Endothelial cell of umbilical vein (primary cell): ENCODE data around the gene RBM39. TPM values are rescaled to one million over a fixed set of nuclear protein-coding genes. Genes with fewer than 3 reads are reported as not detected.

Experiments used
- BruUV-seq: library from RNA; stranded (reverse); fragments of 400-500 nt; replicated peaks from 2 replicates; lab custom pipeline; 2021; lab: Mats Ljungman, UMichigan
- CTCF ChIA-PET: fragments of 300-600, 350-600 bp; sonication (Branson Sonifier 250); formaldehyde crosslinking; loops from one replicate; lab custom pipeline; 2021; ENCODE audit warnings: antibody characterized with exemption, inconsistent platforms; lab: Charles Lee
- POLR2A ChIA-PET: fragments of 300-600, 350-600 bp; sonication (Branson Sonifier 250); formaldehyde crosslinking; loops from one replicate; lab custom pipeline; 2021; ENCODE audit warnings: antibody characterized with exemption, inconsistent platforms; lab: Charles Lee
- DNase-seq: peaks from one replicate; pipeline ENCODE4 v3.0.0-alpha.2; 2011; ENCODE audit warnings: low read depth, low spot score
- FAIRE-seq: peaks from 2 replicates; lab custom pipeline; 2011; peaks lifted over from hg19 to GRCh38; lab: Jason Lieb, UNC
- H2AFZ ChIP-seq: 2 replicates; pipeline ENCODE4 v1.6.0; 2012; ENCODE audit warnings: low read depth, low read length, control low read depth, inconsistent platforms
- H3K27ac ChIP-seq: 2 replicates; pipeline ENCODE4 v1.5.1; 2011; ENCODE audit warnings: low read depth, mild to moderate bottlenecking, control low read depth, low read length, moderate library complexity; ENCODE audit not compliant: insufficient read depth
- H3K27me3 ChIP-seq, 2 experiments: 2 replicates each; pipeline versions ENCODE4 v1.6.0 to v1.6.1; 2011; ENCODE audit warnings: low read length in 2 of 2, mixed read lengths in 1 of 2; ENCODE audit not compliant: control insufficient read depth in 2 of 2, insufficient read depth in 2 of 2
- H3K36me3 ChIP-seq, 2 experiments: 2 replicates in 1 of 2; 3 replicates in 1 of 2; pipeline ENCODE4 v1.5.1; 2011; ENCODE audit warnings: low read length in 2 of 2, mild to moderate bottlenecking in 1 of 2, moderate library complexity in 1 of 2; ENCODE audit not compliant: control insufficient read depth in 2 of 2, insufficient read depth in 2 of 2; ENCODE audit errors: extremely low read depth in 1 of 2
- H3K4me1 ChIP-seq: 3 replicates; pipeline ENCODE4 v1.5.1; 2011; ENCODE audit warnings: mild to moderate bottlenecking, low read length; ENCODE audit not compliant: control insufficient read depth, insufficient read depth; ENCODE audit errors: extremely low read depth
- H3K4me2 ChIP-seq: 2 replicates; pipeline ENCODE4 v1.6.1; 2011; ENCODE audit warnings: low read length, control low read depth, mixed read lengths; ENCODE audit not compliant: insufficient read depth
- H3K4me3 ChIP-seq, 3 experiments: fragments of 200-600 bp in 1 of 3; sonication (generic), shearing (Covaris generic) in 1 of 3; replicated peaks in 1 of 3; 2 replicates each; pipeline ENCODE4 v1.5.1; 2011 to 2016; ENCODE audit warnings: control low read depth in 3 of 3, low read length in 3 of 3, mild to moderate bottlenecking in 2 of 3, inconsistent platforms in 1 of 3, low read depth in 1 of 3, moderate library complexity in 1 of 3; ENCODE audit not compliant: insufficient read depth in 1 of 3
- H3K79me2 ChIP-seq: 2 replicates; pipeline ENCODE4 v1.6.0; 2012; ENCODE audit warnings: low read length, inconsistent platforms; ENCODE audit not compliant: control insufficient read depth, insufficient read depth
- H3K9ac ChIP-seq: replicated peaks from 2 replicates; pipeline ENCODE3; 2011; ENCODE audit warnings: low read length, control low read depth; ENCODE audit not compliant: insufficient read depth; ENCODE audit errors: extremely low read depth
- H3K9me1 ChIP-seq: replicated peaks from 3 replicates; pipeline ENCODE4 v1.6.0; 2011; ENCODE audit warnings: mild to moderate bottlenecking, low read length; ENCODE audit not compliant: control insufficient read depth, insufficient read depth; ENCODE audit errors: extremely low read depth
- H3K9me3 ChIP-seq: replicated peaks from 2 replicates; pipeline ENCODE4 v1.5.1; 2012; ENCODE audit warnings: low read length, inconsistent platforms; ENCODE audit not compliant: control insufficient read depth, insufficient read depth
- H4K20me1 ChIP-seq: replicated peaks from 2 replicates; pipeline ENCODE3; 2011; ENCODE audit warnings: mild to moderate bottlenecking, low read length; ENCODE audit not compliant: control insufficient read depth, insufficient read depth; ENCODE audit errors: extremely low read depth
- CTCF ChIP-seq, 2 donors: IDR thresholded peaks; 1 replicate in 1 of 2; 2 replicates in 1 of 2; pipeline ENCODE4 v1.5.1; 2011; ENCODE audit warnings: low read length in 2 of 2, mild to moderate bottlenecking in 2 of 2, moderate library complexity in 2 of 2, control low read depth in 1 of 2, inconsistent platforms in 1 of 2, low read depth in 1 of 2; ENCODE audit not compliant: insufficient read depth in 1 of 2; ENCODE audit errors: extremely low read depth in 1 of 2
- EZH2 ChIP-seq: IDR thresholded peaks from 2 replicates; pipeline ENCODE4 v1.6.1; 2012; ENCODE audit warnings: borderline replicate concordance, low read depth, mild to moderate bottlenecking, moderate library complexity, low read length, inconsistent platforms; ENCODE audit not compliant: severe bottlenecking
- FOS ChIP-seq: IDR thresholded peaks from 2 replicates; pipeline ENCODE4 v1.6.1; 2011; ENCODE audit warnings: mild to moderate bottlenecking, low read length, moderate library complexity, borderline replicate concordance; ENCODE audit not compliant: insufficient read depth
- GATA2 ChIP-seq: IDR thresholded peaks from 2 replicates; pipeline ENCODE4 v1.7.0; 2011; ENCODE audit warnings: low read depth, mild to moderate bottlenecking, moderate library complexity, mixed read lengths, low read length; ENCODE audit not compliant: insufficient read length, insufficient read depth
- JUN ChIP-seq: IDR thresholded peaks from 2 replicates; pipeline ENCODE4 v1.6.1; 2011; ENCODE audit warnings: borderline replicate concordance, low read depth; ENCODE audit not compliant: insufficient read length, insufficient read depth
- MAX ChIP-seq: IDR thresholded peaks from 2 replicates; pipeline ENCODE4 v1.6.1; 2011; ENCODE audit not compliant: insufficient read depth, insufficient read length
- MYC ChIP-seq: IDR thresholded peaks from one replicate; pipeline ENCODE4 v1.6.1; 2011; ENCODE audit warnings: mild to moderate bottlenecking, low read depth, low read length
- POLR2A ChIP-seq: IDR thresholded peaks from 2 replicates; pipeline ENCODE4 v1.6.1; 2012; ENCODE audit warnings: low read depth, mild to moderate bottlenecking, control low read depth, low read length
- POLR2AphosphoS5 ChIP-seq: IDR thresholded peaks from 2 replicates; pipeline ENCODE4 v1.6.1; 2012; ENCODE audit warnings: low read depth, mild to moderate bottlenecking, control low read depth, low read length, moderate library complexity; ENCODE audit not compliant: insufficient read depth
- dilution Hi-C: fragments of 300-500 bp; cut with MboI; formaldehyde crosslinking; loops from one replicate; pipeline ENCODE4 v1.15.0; 2019; ENCODE audit warnings: low sequenced_read_pairs; ENCODE audit not compliant: extremely low pct_ligation_motif_present
- intact Hi-C: fragments of 100-400 bp; cut with micrococcal nuclease; formaldehyde crosslinking; loops from one replicate; pipeline ENCODE4 v1.10.0; 2022
- polyA plus RNA-seq, 4 experiments: library from polyadenylated mRNA; depleted of rRNA in 3 of 4; stranded (reverse) in 3 of 4; unstranded in 1 of 4; fragments of >200 nt; gene quantifications; 2 replicates each; pipeline versions ENCODE4 v1.2.1 to v1.2.3, GENCODE V29; 2011 to 2012; ENCODE audit warnings: missing spikeins in 1 of 4
- total RNA-seq: library from RNA; stranded (reverse); gene quantifications from 2 replicates; pipeline ENCODE4 v1.2.3, GENCODE V29; 2021

RBM39 gene
- total and polyA plus RNA-seq, 2 donors (not counting 3 experiments of a cell fraction or from before 2014, with no cell fraction given) = 106 to 309 TPM

GRCh38 chr20:35791821-35792220 lies 49.8 kb upstream of the RBM39 start:
- FAIRE-seq (no peak), DNase-seq (no peak)
- Histone ChIP-seq H3K4me3 (no peak overlapping the region), H3K27ac (no peak overlapping the region), H3K4me1 (no peaks in the 10 kb centered on the region), H3K36me3 (peaks cover 0 to 1% of the 10 kb centered on the region in 2 experiments), H3K9ac (no peak overlapping the region), H3K27me3 (no peaks in the 10 kb centered on the region), H3K9me3 (no peaks in the 10 kb centered on the region), H3K9me1 (no peaks in the 10 kb centered on the region), H4K20me1 (peaks cover 2% of the 10 kb centered on the region), H3K4me2 (no peak overlapping the region), H3K79me2 (peaks cover 28% of the 10 kb centered on the region), H2AFZ (no peak overlapping the region)
- TF ChIP-seq MYC (no peak), GATA2 (no peak), POLR2AphosphoS5 (no peak), JUN (no peak), EZH2 (no peak), MAX (no peak), CTCF (IDR thresholded peaks at IDR 0.05; ENCODE audit: extremely low read depth in 1 of 2, insufficient read depth in 1 of 2, low read depth in 1 of 2, low read length in 2 of 2) (no peak), FOS (no peak), POLR2A (no peak)
- no TSS peak for BruUV-seq
- ChIA-PET CTCF (interaction anchor here (1.2 kb wide), 1 partner anchor 9 kb away, joined by 3 read pairs; no protein-coding TSS in a partner anchor), POLR2A (no interaction called here)
- intact Hi-C loops = no loop called here
- dilution Hi-C loops = no loop called here
